ENCODE measurements around the gene VPS33A.
A peak's percentile ranks its signal among the peaks of the same experiment; 100 is the strongest.
"Not testable (repeated sequence)": the region's sequence is repeated elsewhere in the genome, so short reads cannot be mapped to it uniquely, and the experiment has no call there.

VPS33A gene

DNA sequence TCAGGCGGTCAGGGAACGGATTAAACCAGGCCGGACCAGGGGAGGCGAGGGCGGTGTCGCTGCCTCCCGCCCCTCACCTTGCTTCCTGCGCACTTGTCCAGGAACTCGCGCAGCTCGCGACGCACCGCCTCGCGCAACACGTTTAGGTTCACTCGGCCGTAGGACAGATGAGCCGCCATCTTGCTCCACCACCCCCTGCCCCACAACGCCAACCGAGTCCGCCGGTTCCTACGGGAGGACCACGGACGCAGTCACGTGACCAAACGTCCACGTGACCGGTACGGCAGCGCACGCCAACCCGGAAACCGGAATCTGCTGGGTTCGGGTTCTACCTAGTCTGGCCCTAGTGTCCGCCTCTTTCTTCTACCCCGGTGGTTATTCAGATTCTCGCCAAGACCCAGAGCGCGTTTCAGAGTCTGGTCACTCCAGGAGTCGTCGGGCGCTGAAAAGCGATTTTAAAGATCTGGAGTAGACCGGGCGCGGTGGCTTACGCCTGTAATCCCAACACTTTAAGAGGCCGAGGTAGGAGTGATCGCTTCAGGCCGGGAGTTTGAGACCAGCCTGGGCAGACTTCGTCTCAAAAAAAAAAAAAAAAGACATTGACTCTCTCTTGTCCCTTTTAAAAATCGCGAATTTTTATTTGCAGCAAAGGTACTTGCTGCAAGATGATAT is at the start of gene VPS33A:
VPS33A (minus strand) TSS at position 265 of the 672 bp plus-strand sequence; CDS start at position 179, 86 bp downstream.
- peak; percentile 95 for DNase-seq

- no peak for DNase-seq
Measured at GRCh38 chr12:122312926-122313325, 46.6 kb upstream of the VPS33A start.

GRCh38 chr12:122311696-122312095 is 45.4 kb upstream of the VPS33A start:
- no peak for DNase-seq

DNA sequence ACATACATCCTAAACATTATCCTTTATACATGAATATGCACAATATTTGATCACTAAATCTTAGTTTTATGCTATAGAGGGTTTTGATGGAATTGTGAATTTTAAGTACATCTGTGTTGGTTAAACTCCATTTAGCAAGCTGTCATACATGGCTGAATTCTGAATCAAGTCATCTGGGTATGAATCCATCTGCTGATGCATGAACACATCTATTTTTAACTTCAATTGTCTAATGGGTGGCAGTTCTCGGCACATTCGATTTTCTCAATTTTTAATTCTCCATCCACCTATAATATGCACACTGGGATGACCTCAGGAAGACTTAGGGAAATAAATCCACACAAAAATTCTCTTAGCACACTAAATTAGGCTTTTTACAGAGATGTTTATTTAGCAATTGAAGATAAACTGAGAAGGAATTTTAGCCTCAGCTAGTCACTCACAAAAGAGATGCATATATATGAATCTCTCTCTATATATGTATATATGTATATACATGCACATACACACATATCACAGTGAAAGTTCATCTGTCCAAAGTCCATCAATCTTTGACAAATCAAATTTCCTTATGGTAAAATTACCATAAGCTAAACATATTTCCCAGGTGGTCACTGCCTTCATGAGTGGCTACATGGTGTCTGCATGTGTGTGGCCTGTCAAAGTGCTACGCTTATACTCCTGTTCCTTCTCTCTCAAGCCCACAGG is 44.5 kb upstream of the VPS33A start:
- DNase-seq, result no peak

- no peak for DNase-seq
Measured at GRCh38 chr12:122309564-122310121, 43.3 kb upstream of the VPS33A start.

GRCh38 chr12:122308811-122309210 is 42.5 kb upstream of the VPS33A start:
- no peak for DNase-seq

DNA sequence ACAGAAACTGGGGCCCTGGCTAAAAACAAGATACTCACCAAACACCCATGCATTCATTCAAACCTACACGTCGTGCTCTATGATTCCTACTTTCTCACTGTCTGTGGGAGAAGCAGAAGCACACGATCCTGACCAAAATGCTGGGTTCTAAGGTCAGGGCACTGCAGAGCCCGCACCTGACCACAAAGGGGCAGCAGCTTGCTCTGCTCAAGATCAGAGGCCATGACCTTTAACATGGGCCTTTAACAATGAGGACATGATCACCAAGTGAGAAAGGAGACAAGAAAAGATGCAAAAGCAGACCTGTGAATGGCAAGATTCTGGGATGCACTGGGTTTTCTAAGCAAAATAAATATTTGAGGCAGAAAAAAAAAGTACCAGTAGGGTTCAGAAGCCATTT is 40.1 kb upstream of the VPS33A start:
- DNase-seq, result no peak

DNA sequence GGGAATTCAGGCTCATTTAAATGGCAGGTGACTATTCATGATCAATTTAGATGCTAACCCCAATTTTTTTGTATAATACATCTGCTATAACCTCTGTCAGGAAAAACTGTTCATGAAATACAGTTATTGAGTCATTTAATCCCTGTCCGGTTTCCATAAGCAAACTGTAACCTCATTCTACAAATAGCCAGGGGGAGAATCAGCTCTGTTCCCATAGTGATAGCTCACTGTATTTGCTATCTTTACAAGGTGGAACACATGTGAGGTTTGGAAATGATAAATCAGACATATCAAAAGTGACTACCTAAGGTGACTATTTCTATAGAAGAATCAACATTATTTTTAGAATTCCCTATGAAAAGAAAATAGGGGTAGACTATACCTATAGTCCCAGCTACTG is 38.6 kb upstream of the VPS33A start:
- no peak for DNase-seq

DNA sequence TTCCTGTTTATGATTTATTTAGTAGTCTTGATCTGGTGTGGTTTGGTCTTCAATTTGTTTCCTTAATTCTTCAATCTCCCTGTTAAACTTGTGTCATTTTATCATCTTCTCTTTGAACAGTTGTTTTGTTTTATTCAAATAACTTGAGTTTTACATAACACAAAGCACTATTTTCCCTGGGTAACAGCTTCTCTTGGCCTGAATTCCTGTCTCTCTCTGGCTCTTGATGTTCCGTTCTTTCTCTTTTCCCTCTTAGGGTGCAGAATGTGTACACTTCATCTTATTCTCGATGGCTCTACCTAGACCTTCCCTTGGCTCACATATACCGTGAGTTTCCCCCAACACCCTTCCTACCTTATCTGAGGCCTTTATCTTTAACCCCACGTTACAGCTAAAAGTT is 36.8 kb upstream of the VPS33A start:
- DNase-seq, result no peak

DNA sequence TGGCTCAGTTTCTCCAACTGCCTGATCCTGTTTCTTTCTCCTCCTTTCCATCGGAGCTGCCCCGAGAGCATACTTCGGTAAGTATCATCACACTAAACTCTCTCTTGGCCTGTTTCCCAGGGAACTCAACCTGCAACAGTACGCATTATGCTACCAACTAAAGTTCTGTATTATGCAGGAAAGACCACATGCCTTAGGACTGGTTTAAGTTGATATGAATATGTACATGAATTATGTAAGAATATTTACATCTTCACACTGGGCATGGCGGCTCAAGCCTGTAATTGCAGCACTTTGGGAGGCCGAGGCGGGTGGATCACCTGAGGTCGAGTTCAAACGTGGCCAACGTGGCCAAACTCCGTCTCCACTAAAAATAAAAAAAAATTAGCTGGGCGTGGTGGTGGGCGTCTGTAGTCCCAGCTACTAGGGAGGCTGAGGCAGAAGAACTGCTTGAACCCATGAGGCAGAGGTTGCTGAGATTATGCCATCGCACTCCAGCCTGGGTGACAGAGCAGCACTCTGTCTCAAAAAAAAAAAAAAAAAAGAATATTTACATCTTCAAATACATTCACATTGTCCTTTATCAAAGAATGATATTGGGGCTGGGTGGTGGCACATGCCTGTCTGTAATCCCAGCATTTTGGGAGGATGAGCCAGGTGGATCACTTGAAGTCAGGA is 31.9 kb upstream of the VPS33A start:
- DNase-seq, result no peak

DNA sequence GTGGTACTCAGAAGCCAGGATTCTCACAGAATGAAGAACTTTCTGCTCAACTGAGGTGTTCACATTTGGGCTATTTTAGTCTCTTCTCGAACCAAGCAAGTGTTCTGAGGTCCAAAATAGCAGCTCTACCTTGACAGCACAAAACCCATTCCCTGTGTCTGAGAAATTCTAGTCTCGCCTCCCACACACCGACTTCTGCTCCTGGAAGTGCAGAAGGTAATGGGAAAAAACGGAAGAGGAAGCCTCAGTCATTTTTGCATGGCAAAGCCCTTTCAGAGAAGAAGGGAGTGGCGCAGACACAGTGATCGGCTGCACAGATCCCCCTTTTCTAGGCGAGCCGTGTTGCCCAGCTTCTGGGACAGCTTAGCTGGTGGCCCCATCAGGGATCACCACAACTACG is 31.2 kb upstream of the VPS33A start:
- DNase-seq, result no peak

DNA sequence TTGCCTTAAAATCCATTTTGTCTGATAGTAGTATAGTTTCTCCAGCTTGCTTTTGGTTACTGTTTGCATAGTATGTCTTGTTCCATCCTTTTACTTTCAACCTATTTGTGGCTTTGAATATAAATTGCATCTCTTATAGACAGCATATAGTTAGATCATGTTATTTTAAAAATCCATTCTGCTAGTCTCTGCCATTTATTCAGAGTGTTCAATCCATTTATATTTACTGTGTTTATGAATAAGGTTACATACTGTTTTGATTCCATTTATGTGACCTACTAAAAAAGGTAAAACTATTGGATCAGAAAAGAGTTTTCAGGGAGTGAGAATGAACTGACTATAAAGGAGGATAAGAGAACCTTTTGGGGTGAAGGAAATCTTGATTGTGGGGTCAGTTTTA is 29.6 kb upstream of the VPS33A start:
- DNase-seq, result no peak

GRCh38 chr12:122293081-122293480 is 26.8 kb upstream of the VPS33A start:
- no peak for DNase-seq

DNA sequence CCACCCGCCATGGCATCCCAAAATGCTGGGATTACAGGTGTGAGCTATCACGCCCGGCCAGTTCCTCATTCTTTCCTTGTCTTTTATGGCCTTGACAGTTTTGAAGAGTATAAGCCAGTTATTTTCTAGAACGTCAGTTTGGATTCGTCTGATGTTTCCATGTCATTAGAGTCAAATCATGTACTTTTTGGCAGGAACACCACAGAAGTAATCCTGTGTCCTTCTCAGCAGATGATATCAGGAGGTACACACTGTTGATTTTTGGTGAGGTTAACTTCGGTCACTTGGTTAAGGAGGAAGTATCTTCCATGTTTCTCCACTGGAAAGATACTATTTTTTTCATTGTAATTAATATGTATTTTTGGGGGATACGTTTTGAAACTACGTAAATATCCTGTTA is 25.1 kb upstream of the VPS33A start:
- no peak for DNase-seq

- no peak for DNase-seq
Measured at GRCh38 chr12:122283680-122284079, 17.4 kb upstream of the VPS33A start.

- DNase-seq, result no peak
Measured at GRCh38 chr12:122282061-122282460, 15.8 kb upstream of the VPS33A start.

- no peak for DNase-seq
Measured at GRCh38 chr12:122276242-122276641, 9.9 kb upstream of the VPS33A start.

DNA sequence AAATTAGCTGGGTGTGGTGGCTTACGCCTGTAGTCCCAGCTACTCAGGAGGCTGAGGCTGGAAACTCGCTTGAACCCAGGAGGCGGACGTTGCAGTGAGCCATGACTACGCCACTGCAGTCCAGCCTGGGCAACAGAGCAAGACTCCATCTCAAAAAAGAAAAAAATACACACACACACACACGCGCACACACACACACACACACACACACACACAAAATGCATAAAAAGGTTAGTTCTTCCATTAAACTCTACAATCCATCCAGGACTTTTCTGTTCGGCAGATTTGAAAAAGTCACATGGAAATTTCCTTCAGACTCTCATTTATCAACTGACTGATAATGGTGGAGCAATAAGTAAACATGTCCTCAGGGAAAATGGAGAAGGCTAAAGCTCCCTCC is 9.2 kb upstream of the VPS33A start:
- no peak for DNase-seq

- DNase-seq, result no peak
Measured at GRCh38 chr12:122265886-122266229, 436 bp downstream of the VPS33A start.

- no peak for DNase-seq
Measured at GRCh38 chr12:122265476-122265875, 818 bp downstream of the VPS33A start.

- DNase-seq, result not testable (repeated sequence)
Measured at GRCh38 chr12:122260735-122261134, 5.6 kb downstream of the VPS33A start.

- DNase-seq, result not testable (repeated sequence)
Measured at GRCh38 chr12:122258939-122259338, 7.4 kb downstream of the VPS33A start.

DNA sequence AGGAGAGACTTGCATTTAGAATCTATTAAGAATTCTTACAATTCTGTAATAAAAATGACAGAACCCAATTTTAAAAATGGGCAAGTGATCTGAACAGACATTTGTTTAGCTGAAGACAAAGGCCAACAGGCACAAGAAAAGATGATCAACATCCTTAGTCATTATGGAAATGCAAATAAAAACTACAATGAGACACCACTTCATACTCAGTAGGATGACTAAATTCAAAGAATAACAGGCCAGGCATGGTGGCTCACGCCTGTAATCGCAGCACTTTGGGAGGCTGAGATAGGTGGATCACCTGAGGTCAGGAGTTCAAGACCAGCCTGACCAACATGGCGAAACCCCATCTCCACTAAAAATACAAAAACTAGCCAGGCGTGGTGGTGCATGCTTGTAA is 7.8 kb downstream of the VPS33A start:
- not testable (repeated sequence) for DNase-seq

GRCh38 chr12:122250536-122250935 is 15.8 kb downstream of the VPS33A start:
- DNase-seq, result no peak
